B cell (primary cell): ENCODE measurements around the gene L3MBTL1. TPM values are rescaled to one million over a fixed set of nuclear protein-coding genes. Genes with fewer than 3 reads are reported as not detected.

Experiments
- ATAC-seq: fragments of 200-7000 bp; cut with Tn5 transposase; one replicate; pipeline ENCODE4 v1.10.0; 2021; ENCODE audit warnings: low read depth, mild to moderate bottlenecking, moderate number of reproducible peaks, moderate library complexity
- CTCF ChIA-PET: fragments of 350-600 bp; sonication (Branson Sonifier 250); formaldehyde crosslinking; loops from one replicate; lab custom pipeline; 2021; ENCODE audit warnings: antibody characterized with exemption, inconsistent platforms; lab: Charles Lee
- POLR2A ChIA-PET: fragments of 350-600 bp; sonication (Branson Sonifier 250); formaldehyde crosslinking; loops from one replicate; lab custom pipeline; 2021; ENCODE audit warnings: antibody characterized with exemption; lab: Charles Lee
- DNase-seq: peaks from one replicate; pipeline ENCODE4 v3.0.0; 2013
- H2AFZ ChIP-seq: 2 replicates; pipeline ENCODE4 v1.6.1; 2012; ENCODE audit warnings: mild to moderate bottlenecking, low read depth, low read length; ENCODE audit not compliant: insufficient read depth, poor library complexity, severe bottlenecking
- H3K27ac ChIP-seq, 2 donors: 1 replicate in 1 of 2; 2 replicates in 1 of 2; pipeline ENCODE4 v1.5.1; 2012 to 2013; ENCODE audit warnings: low read length in 2 of 2, mild to moderate bottlenecking in 2 of 2, moderate library complexity in 1 of 2
- H3K27me3 ChIP-seq, 4 experiments: fragments of 200-600 bp in 1 of 4; sonication (generic) in 1 of 4; replicated peaks in 1 of 4; 1 replicate in 2 of 4; 2 replicates in 2 of 4; pipeline versions ENCODE4 v1.6.1 to v1.7.0; 2013 to 2016; ENCODE audit warnings: low read length in 3 of 4, mild to moderate bottlenecking in 2 of 4, mixed read lengths in 1 of 4, moderate library complexity in 1 of 4; ENCODE audit not compliant: insufficient read depth in 4 of 4, control insufficient read depth in 3 of 4; ENCODE audit errors: control extremely low read depth in 1 of 4
- H3K36me3 ChIP-seq, 2 experiments: replicated peaks in 1 of 2; 1 replicate in 1 of 2; 2 replicates in 1 of 2; pipeline versions ENCODE4 v1.6.1 to v1.7.1; 2013; ENCODE audit warnings: low read length in 1 of 2; ENCODE audit not compliant: insufficient read depth in 2 of 2, control insufficient read depth in 1 of 2; ENCODE audit errors: control extremely low read depth in 1 of 2, extremely low read depth in 1 of 2
- H3K4me1 ChIP-seq, 2 donors: fragments of 200-600 bp in 1 of 2; sonication (generic) in 1 of 2; 1 replicate in 1 of 2; 2 replicates in 1 of 2; pipeline versions ENCODE4 v1.5.1 to v1.6.1; 2013 to 2017; ENCODE audit warnings: low read length in 2 of 2; ENCODE audit not compliant: control insufficient read depth in 2 of 2, insufficient read depth in 2 of 2
- H3K4me2 ChIP-seq: replicated peaks from 2 replicates; pipeline ENCODE3; 2012; ENCODE audit warnings: mild to moderate bottlenecking, low read depth, low read length; ENCODE audit not compliant: poor library complexity, severe bottlenecking
- H3K4me3 ChIP-seq, 5 experiments: fragments of 200-600 bp in 1 of 5; sonication (generic) in 1 of 5; 1 replicate in 3 of 5; 2 replicates in 2 of 5; pipeline versions ENCODE4 v1.5.1 to v1.7.0; 2011 to 2016; ENCODE audit warnings: low read length in 4 of 5, mild to moderate bottlenecking in 4 of 5, low read depth in 2 of 5, control low read depth in 1 of 5, moderate library complexity in 1 of 5; ENCODE audit not compliant: insufficient read depth in 1 of 5; ENCODE audit errors: control extremely low read depth in 1 of 5, extremely low read depth in 1 of 5
- H3K79me2 ChIP-seq: fragments of 200-600 bp; sonication (generic); one replicate; pipeline ENCODE4 v1.6.0; 2016; ENCODE audit warnings: low read length; ENCODE audit not compliant: control insufficient read depth, insufficient read depth
- H3K9ac ChIP-seq: fragments of 200-600 bp; sonication (generic); 2 replicates; pipeline ENCODE4 v1.6.1; 2017; ENCODE audit warnings: mild to moderate bottlenecking, low read length, moderate library complexity
- H3K9me3 ChIP-seq, 3 donors: one replicate each; pipeline versions ENCODE4 v1.6.1 to v1.7.1; 2013; ENCODE audit warnings: low read length in 2 of 3; ENCODE audit not compliant: control insufficient read depth in 2 of 3, insufficient read depth in 1 of 3; ENCODE audit errors: control extremely low read depth in 1 of 3
- H4K20me1 ChIP-seq: 2 replicates; pipeline ENCODE4 v1.6.0; 2012; ENCODE audit warnings: mild to moderate bottlenecking, low read length; ENCODE audit not compliant: insufficient read depth, control insufficient read depth, poor library complexity, severe bottlenecking
- H3K27ac Mint-ChIP-seq: one replicate; pipeline ENCODE4 v1.8.0; 2021; ENCODE audit warnings: mixed read lengths
- H3K27me3 Mint-ChIP-seq: one replicate; pipeline ENCODE4 v1.8.0; 2021; ENCODE audit warnings: mixed read lengths
- H3K4me1 Mint-ChIP-seq: one replicate; pipeline ENCODE4 v1.8.0; 2021; ENCODE audit warnings: mixed read lengths
- H3K4me3 Mint-ChIP-seq: one replicate; pipeline ENCODE4 v1.8.0; 2021; ENCODE audit warnings: mixed read lengths
- H3K9me3 Mint-ChIP-seq: one replicate; pipeline ENCODE4 v1.8.0; 2022; ENCODE audit warnings: mixed read lengths; ENCODE audit not compliant: insufficient read depth
- EZH2 ChIP-seq: IDR thresholded peaks from 2 replicates; pipeline ENCODE4 v1.6.1; 2012; ENCODE audit warnings: borderline replicate concordance, low read depth, mild to moderate bottlenecking, moderate library complexity, low read length; ENCODE audit not compliant: insufficient read depth, poor library complexity, severe bottlenecking
- WGBS: methylation state at CpG from one replicate; pipeline ENCODE4 v1.1.5; 2013; ENCODE audit warnings: missing lambda C conversion rate; ENCODE audit not compliant: insufficient coverage; 5-methylcytosine and 5-hydroxymethylcytosine counted together
- intact Hi-C: fragments of 100-400 bp; cut with micrococcal nuclease; formaldehyde crosslinking; loops from one replicate; pipeline ENCODE4 v1.10.0; 2022
- polyA plus RNA-seq: library from polyadenylated mRNA; depleted of rRNA; stranded (reverse); fragments of >200 nt; gene quantifications from 2 replicates; pipeline ENCODE4 v1.2.3, GENCODE V29; 2012
- total RNA-seq, 2 donors: library from RNA; stranded (reverse); fragments of 120-200 nt in 1 of 2; gene quantifications; 1 replicate in 1 of 2; 2 replicates in 1 of 2; pipeline versions ENCODE4 v1.2.3 to v1.2.4, GENCODE V29; 2013 to 2022
- TF ChIP-seq, protein P1 (sequence below): fragments of 200-600 bp; IDR thresholded peaks from one replicate; pipeline ENCODE4 v1.8.0; 2022; ENCODE audit warnings: antibody characterized with exemption, mild to moderate bottlenecking

Gene L3MBTL1
- total and polyA plus RNA-seq, 2 donors (not counting 1 experiment from before 2014, with no cell fraction given), result 15.6 to 31.4 TPM

DNA sequence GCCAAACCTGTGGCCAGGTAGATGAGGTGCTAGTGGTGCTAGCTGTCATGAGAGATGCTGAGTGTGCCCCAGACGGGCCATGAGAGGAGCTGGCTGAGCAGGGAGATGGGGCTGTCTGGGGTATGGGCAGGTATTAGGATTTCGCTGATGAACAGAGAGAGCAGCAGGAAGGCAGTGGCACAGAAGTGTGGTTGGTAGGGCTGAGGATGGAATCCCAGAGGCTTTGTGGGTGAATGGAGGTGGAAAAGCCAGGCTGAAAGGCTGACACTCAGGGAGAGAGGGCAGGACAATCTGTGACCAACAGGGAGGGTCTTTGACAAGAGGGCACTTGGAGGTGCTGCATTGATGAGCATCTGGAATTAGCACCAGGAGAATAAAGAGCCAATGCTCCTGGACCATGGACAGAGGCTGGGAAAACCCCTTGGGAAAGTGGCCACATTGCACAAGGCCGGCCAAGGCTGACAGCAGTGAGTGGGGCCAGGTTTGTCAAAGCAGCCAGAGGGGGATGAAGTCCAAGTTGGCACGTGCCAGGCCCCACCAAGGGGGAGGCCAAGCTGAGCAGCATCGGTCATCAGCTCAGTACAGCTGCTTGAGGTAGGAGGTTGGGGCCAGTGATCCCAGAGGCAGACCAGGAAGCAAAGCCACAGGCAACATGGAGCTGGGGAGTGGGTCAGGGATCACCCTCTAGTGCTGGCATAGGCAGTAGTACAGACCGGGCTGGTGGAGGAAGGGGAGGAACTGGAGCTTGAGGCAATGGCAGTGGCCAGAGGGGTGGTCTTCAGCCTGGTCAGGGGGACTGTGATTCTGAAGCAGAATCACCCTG lies 31.6 kb downstream of the L3MBTL1 start:
- H3K9me3 ChIP-seq, result no peaks in the 10 kb centered on the region
- no peaks in the 10 kb centered on the region for H3K27me3 ChIP-seq
- Mint-ChIP-seq H3K9me3 (no peaks in the 10 kb centered on the region), H3K27me3 (no peaks in the 10 kb centered on the region), H3K4me1 (peaks cover 2% of the 10 kb centered on the region), H3K27ac (no peak overlapping the region), H3K4me3 (no peak overlapping the region)
- H2AFZ ChIP-seq, result no peak overlapping the region
- no peaks in the 10 kb centered on the region for H3K79me2 ChIP-seq
- H3K4me2 ChIP-seq, result no peak overlapping the region
- POLR2A ChIA-PET, result interaction anchor here (1.2 kb wide), 1 partner anchor 153 kb away, joined by 3 read pairs; no protein-coding TSS in a partner anchor
- CTCF ChIA-PET, result interaction anchor here (0.5 to 7.5 kb wide), 37 partner anchors 10 to 772 kb away, joined by 3 to 273 read pairs (median 4); partner anchors contain the start of genes FITM2 and SGK2
- DNase-seq (no peak), ATAC-seq (no peak)
- peaks cover 0 to 6% of the 10 kb centered on the region in 2 experiments for H3K36me3 ChIP-seq
- no peak for TF ChIP-seq EZH2
- TF ChIP-seq, protein P1, sequence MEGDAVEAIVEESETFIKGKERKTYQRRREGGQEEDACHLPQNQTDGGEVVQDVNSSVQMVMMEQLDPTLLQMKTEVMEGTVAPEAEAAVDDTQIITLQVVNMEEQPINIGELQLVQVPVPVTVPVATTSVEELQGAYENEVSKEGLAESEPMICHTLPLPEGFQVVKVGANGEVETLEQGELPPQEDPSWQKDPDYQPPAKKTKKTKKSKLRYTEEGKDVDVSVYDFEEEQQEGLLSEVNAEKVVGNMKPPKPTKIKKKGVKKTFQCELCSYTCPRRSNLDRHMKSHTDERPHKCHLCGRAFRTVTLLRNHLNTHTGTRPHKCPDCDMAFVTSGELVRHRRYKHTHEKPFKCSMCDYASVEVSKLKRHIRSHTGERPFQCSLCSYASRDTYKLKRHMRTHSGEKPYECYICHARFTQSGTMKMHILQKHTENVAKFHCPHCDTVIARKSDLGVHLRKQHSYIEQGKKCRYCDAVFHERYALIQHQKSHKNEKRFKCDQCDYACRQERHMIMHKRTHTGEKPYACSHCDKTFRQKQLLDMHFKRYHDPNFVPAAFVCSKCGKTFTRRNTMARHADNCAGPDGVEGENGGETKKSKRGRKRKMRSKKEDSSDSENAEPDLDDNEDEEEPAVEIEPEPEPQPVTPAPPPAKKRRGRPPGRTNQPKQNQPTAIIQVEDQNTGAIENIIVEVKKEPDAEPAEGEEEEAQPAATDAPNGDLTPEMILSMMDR, result no peak
- H3K4me3 ChIP-seq, result no peak overlapping the region
- no peak overlapping the region for H3K27ac ChIP-seq
- WGBS, result 98% methylated on average over 6 of the region's 6 CpGs
- H3K4me1 ChIP-seq, result peaks cover 0 to 4% of the 10 kb centered on the region in 2 donors
- no peaks in the 10 kb centered on the region for H4K20me1 ChIP-seq
- intact Hi-C loops, result no loop called here
- no peak overlapping the region for H3K9ac ChIP-seq
